Measurements from ENCODE around the gene SMIM35.

DNA sequence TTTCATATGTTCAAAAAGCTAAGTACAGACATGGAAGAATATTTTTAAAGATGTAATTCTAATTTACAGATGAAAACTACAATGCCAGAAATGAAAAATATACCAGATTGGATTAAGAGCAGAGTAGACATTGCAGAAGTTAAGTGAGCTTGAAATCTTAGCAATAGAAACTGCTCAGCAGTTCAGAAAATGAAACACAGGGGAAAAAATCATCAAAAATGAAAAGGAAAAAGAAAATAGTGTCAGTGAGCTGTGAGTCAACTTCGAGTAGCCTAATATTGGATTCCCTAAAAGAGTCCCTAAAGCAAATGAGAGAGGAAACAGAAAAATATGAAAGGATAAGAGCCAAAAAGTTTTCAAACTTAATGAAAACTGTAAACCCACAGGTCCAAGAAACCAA, 126.4 kb downstream of the SMIM35 start:
- TF ChIP-seq ZBTB21 (CRISPR knock-in tag; IDR thresholded peaks at IDR 0.05): no peak
- TF ChIP-seq, protein P1, sequence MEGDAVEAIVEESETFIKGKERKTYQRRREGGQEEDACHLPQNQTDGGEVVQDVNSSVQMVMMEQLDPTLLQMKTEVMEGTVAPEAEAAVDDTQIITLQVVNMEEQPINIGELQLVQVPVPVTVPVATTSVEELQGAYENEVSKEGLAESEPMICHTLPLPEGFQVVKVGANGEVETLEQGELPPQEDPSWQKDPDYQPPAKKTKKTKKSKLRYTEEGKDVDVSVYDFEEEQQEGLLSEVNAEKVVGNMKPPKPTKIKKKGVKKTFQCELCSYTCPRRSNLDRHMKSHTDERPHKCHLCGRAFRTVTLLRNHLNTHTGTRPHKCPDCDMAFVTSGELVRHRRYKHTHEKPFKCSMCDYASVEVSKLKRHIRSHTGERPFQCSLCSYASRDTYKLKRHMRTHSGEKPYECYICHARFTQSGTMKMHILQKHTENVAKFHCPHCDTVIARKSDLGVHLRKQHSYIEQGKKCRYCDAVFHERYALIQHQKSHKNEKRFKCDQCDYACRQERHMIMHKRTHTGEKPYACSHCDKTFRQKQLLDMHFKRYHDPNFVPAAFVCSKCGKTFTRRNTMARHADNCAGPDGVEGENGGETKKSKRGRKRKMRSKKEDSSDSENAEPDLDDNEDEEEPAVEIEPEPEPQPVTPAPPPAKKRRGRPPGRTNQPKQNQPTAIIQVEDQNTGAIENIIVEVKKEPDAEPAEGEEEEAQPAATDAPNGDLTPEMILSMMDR (CRISPR knock-in tag; IDR thresholded peaks at IDR 0.05): no peak
- no peak for TF ChIP-seq BRD4 (CRISPR knock-in tag; IDR thresholded peaks at IDR 0.05)
- TF ChIP-seq WIZ (CRISPR knock-in tag; IDR thresholded peaks at IDR 0.05): no peak
- no peak for TF ChIP-seq SP1 (IDR thresholded peaks at IDR 0.05)
- TF ChIP-seq SP1 (CRISPR knock-in tag; IDR thresholded peaks at IDR 0.05): no peak
- TF ChIP-seq YY1 (IDR thresholded peaks at IDR 0.05; ENCODE audit: insufficient read depth, insufficient replicate concordance, low read depth, low read length): no peak
- no peak for TF ChIP-seq RFX5 (IDR thresholded peaks at IDR 0.05; ENCODE audit: low read depth, low read length)
- TF ChIP-seq TBP (CRISPR knock-in tag; IDR thresholded peaks at IDR 0.05): no peak
- TF ChIP-seq, protein P2, sequence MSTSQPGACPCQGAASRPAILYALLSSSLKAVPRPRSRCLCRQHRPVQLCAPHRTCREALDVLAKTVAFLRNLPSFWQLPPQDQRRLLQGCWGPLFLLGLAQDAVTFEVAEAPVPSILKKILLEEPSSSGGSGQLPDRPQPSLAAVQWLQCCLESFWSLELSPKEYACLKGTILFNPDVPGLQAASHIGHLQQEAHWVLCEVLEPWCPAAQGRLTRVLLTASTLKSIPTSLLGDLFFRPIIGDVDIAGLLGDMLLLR (CRISPR knock-in tag; IDR thresholded peaks at IDR 0.05): no peak
- TF ChIP-seq, protein P3, sequence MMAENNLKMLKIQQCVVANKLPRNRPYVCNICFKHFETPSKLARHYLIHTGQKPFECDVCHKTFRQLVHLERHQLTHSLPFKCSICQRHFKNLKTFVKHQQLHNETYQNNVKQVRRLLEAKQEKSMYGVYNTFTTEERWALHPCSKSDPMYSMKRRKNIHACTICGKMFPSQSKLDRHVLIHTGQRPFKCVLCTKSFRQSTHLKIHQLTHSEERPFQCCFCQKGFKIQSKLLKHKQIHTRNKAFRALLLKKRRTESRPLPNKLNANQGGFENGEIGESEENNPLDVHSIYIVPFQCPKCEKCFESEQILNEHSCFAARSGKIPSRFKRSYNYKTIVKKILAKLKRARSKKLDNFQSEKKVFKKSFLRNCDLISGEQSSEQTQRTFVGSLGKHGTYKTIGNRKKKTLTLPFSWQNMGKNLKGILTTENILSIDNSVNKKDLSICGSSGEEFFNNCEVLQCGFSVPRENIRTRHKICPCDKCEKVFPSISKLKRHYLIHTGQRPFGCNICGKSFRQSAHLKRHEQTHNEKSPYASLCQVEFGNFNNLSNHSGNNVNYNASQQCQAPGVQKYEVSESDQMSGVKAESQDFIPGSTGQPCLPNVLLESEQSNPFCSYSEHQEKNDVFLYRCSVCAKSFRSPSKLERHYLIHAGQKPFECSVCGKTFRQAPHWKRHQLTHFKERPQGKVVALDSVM (CRISPR knock-in tag; IDR thresholded peaks at IDR 0.05): no peak
